K562 (cell line): ENCODE results near the gene RXRA. TPM values are rescaled to one million over a fixed set of nuclear protein-coding genes. Genes with fewer than 3 reads are reported as not detected.

Experiments used
- ATAC-seq: fragments of 200-7000 bp; cut with Tn5 transposase; 3 replicates; pipeline ENCODE4 v1.9.1; 2020; ENCODE audit warnings: moderate library complexity
- BruUV-seq: library from RNA; stranded (reverse); fragments of 400-500 nt; replicated peaks from 2 replicates; lab custom pipeline; 2021; lab: Mats Ljungman, UMichigan
- CTCF ChIA-PET: fragments of 300-600 bp; formaldehyde crosslinking; extraction: SDS; loops from one replicate; lab custom pipeline; 2021; ENCODE audit warnings: low intra/inter-chr PET ratio; lab: Yijun Ruan, JAX
- POLR2A ChIA-PET: fragments of 300-600, 350-650 bp; sonication (Branson Sonifier 250); formaldehyde crosslinking; extraction: SDS; loops from one replicate; lab custom pipeline; 2021; ENCODE audit warnings: antibody characterized with exemption, inconsistent platforms; lab: Yijun Ruan, JAX
- DNase-seq, 4 experiments: peaks; one replicate each; pipeline versions ENCODE4 v3.0.0 to v3.0.0-alpha.2; 2011 to 2018; ENCODE audit warnings: low spot score in 3 of 4, mixed read lengths in 3 of 4; ENCODE audit errors: extremely low read depth in 1 of 4
- FAIRE-seq: peaks from 2 replicates; lab custom pipeline; 2011; peaks lifted over from hg19 to GRCh38; lab: Jason Lieb, UNC
- H2AFZ ChIP-seq: 2 replicates; pipeline ENCODE4 v1.6.0; 2011; ENCODE audit warnings: low read depth, low read length, control low read depth, inconsistent platforms
- H3K27ac ChIP-seq: fragments of 200-600 bp; 3 replicates; pipeline ENCODE4 v1.8.0; 2011; ENCODE audit warnings: low read depth, mild to moderate bottlenecking, control low read depth, inconsistent platforms, low read length, moderate library complexity, mixed read lengths; ENCODE audit errors: extremely low read depth
- H3K27me3 ChIP-seq, 2 experiments: fragments of 300-600 bp in 1 of 2; 2 replicates in 1 of 2; 3 replicates in 1 of 2; pipeline versions ENCODE4 v1.6.0 to v1.8.0; 2011; ENCODE audit warnings: inconsistent platforms in 2 of 2, low read length in 2 of 2, mild to moderate bottlenecking in 1 of 2, mixed read lengths in 1 of 2, moderate library complexity in 1 of 2; ENCODE audit not compliant: control insufficient read depth in 2 of 2, insufficient read depth in 2 of 2
- H3K36me3 ChIP-seq: fragments of 300-600 bp; 3 replicates; pipeline ENCODE4 v1.8.0; 2011; ENCODE audit warnings: mild to moderate bottlenecking, low read length, inconsistent platforms; ENCODE audit not compliant: control insufficient read depth, insufficient read depth
- H3K4me1 ChIP-seq, 2 experiments: fragments of 200-600 bp in 1 of 2; replicated peaks in 1 of 2; 2 replicates in 1 of 2; 3 replicates in 1 of 2; pipeline versions ENCODE4 v1.5.1 to v1.8.0; 2011; ENCODE audit warnings: inconsistent platforms in 2 of 2, low read length in 2 of 2, mild to moderate bottlenecking in 1 of 2, mixed read lengths in 1 of 2, moderate library complexity in 1 of 2; ENCODE audit not compliant: control insufficient read depth in 2 of 2, insufficient read depth in 2 of 2
- H3K4me2 ChIP-seq: 2 replicates; pipeline ENCODE4 v1.6.1; 2011; ENCODE audit warnings: low read length, control low read depth, inconsistent platforms, mixed read lengths; ENCODE audit not compliant: insufficient read depth
- H3K4me3 ChIP-seq: fragments of 200-600 bp; sonication (generic), shearing (Covaris generic); 2 replicates; pipeline ENCODE4 v1.5.1; 2016; ENCODE audit warnings: control low read depth, inconsistent platforms
- H3K79me2 ChIP-seq: fragments of 200-600 bp; 3 replicates; pipeline ENCODE4 v1.8.0; 2011; ENCODE audit warnings: low read length, inconsistent platforms; ENCODE audit not compliant: control insufficient read depth, insufficient read depth
- H3K9ac ChIP-seq, 2 experiments: 2 replicates each; pipeline versions ENCODE4 v1.6.0 to v1.6.1; 2011; ENCODE audit warnings: low read depth in 2 of 2, low read length in 2 of 2, control low read depth in 1 of 2, inconsistent platforms in 1 of 2, mild to moderate bottlenecking in 1 of 2, mixed read lengths in 1 of 2; ENCODE audit not compliant: insufficient read depth in 1 of 2
- H3K9me1 ChIP-seq: one replicate; pipeline ENCODE4 v1.6.0; 2011; ENCODE audit warnings: inconsistent platforms, mild to moderate bottlenecking, low read length, moderate library complexity; ENCODE audit not compliant: control insufficient read depth, insufficient read depth
- H3K9me3 ChIP-seq: replicated peaks from 2 replicates; pipeline ENCODE4 v1.5.1; 2011; ENCODE audit warnings: low read depth, low read length, inconsistent platforms; ENCODE audit not compliant: control insufficient read depth, insufficient read depth
- H4K20me1 ChIP-seq: replicated peaks from 2 replicates; pipeline ENCODE4 v1.6.1; 2011; ENCODE audit warnings: low read length, inconsistent platforms, mixed read lengths; ENCODE audit not compliant: control insufficient read depth, insufficient read depth
- ELF4 ChIP-seq: fragments of 450-650 bp; formaldehyde crosslinking; IDR thresholded peaks from 2 replicates; pipeline ENCODE4 v1.4.0; 2022; ENCODE audit warnings: missing genetic modification characterization
- HNRNPL ChIP-seq: fragments of 200-400 bp; formaldehyde crosslinking; IDR thresholded peaks from 2 replicates; pipeline ENCODE4 v1.6.1; 2017; ENCODE audit warnings: low read depth, mild to moderate bottlenecking, low read length
- RBFOX2 ChIP-seq: fragments of 200-400 bp; formaldehyde crosslinking; IDR thresholded peaks from 2 replicates; pipeline ENCODE4 v1.6.1; 2017; ENCODE audit warnings: low read depth, mild to moderate bottlenecking, low read length, moderate library complexity
- ZFP36 ChIP-seq: fragments of 150-350 bp; IDR thresholded peaks from 2 replicates; pipeline ENCODE4 v1.6.1; 2018; ENCODE audit warnings: low read length, low read depth; ENCODE audit not compliant: partially characterized antibody
- ZNF121 ChIP-seq: sonication (generic); formaldehyde crosslinking; conservative IDR thresholded peaks from 2 replicates; pipeline ENCODE4 v1.8.0; 2022; ENCODE audit warnings: missing genetic modification reagents
- WGBS: fragments of 100-300 bp; shearing (Covaris generic); methylation state at CpG from one replicate; pipeline ENCODE4 v1.1.6; 2016; ENCODE audit warnings: low coverage, mixed read lengths; ENCODE audit not compliant: insufficient coverage; ENCODE audit errors: missing lambda C conversion rate; 5-methylcytosine and 5-hydroxymethylcytosine counted together
- in situ Hi-C: fragments of 300-500 bp; cut with MboI; formaldehyde crosslinking; loops from 4 replicates; pipeline ENCODE4 v1.15.0; 2018; ENCODE audit warnings: inconsistent platforms, mixed read lengths
- intact Hi-C: fragments of 100-400 bp; cut with micrococcal nuclease; formaldehyde crosslinking; loops from 2 replicates; pipeline ENCODE4 v1.14.2; 2022
- polyA plus RNA-seq, 8 experiments: library from polyadenylated mRNA; depleted of rRNA in 4 of 8; stranded (reverse) in 5 of 8; unstranded in 3 of 8; fragments of >200 nt; fragmentation: Nextera tagmentation in 2 of 8; fragmentation: Illumina TruSeq in 1 of 8; extraction: Ambion mirVana in 2 of 8; extraction: Trizol in 1 of 8; gene quantifications; 2 replicates each; pipeline versions ENCODE4 v1.2.1 to v1.2.3, GENCODE V29; 2011 to 2014; ENCODE audit warnings: inconsistent platforms in 1 of 8, missing spikeins in 1 of 8
- total RNA-seq, 7 experiments: library from RNA; depleted of rRNA in 6 of 7; stranded (reverse); fragments of >200 nt in 6 of 7; fragmentation: Illumina TruSeq in 2 of 7; extraction: Trizol in 2 of 7; gene quantifications; 2 replicates each; pipeline versions ENCODE4 v1.2.1 to v1.2.3, GENCODE V29; 2011 to 2021; ENCODE audit warnings: low replicate concordance in 1 of 7

Gene RXRA
- total and polyA plus RNA-seq, 9 of the 15 experiments (the other 6 are each of a cell fraction or from before 2014, with no cell fraction given): 0.35 to 23.6 (median 4.6) TPM

GRCh38 chr9:134360180-134360759, 34.0 kb downstream of the RXRA start:
- FAIRE-seq: no peak
- no peaks in the 10 kb centered on the region for H3K36me3 ChIP-seq
- H3K9me3 ChIP-seq: no peaks in the 10 kb centered on the region
- H3K27me3 ChIP-seq: no peaks in the 10 kb centered on the region
- DNase-seq: no peak
- no peak overlapping the region for H2AFZ ChIP-seq
- peaks cover 6% of the 10 kb centered on the region for H3K9me1 ChIP-seq
- H4K20me1 ChIP-seq: peaks cover 83% of the 10 kb centered on the region
- H3K79me2 ChIP-seq: peaks cover 20% of the 10 kb centered on the region; the same call in 2 of the 3 replicates
- no peak for TF ChIP-seq ZNF121 (CRISPR knock-in tag)
- TF ChIP-seq ZFP36: no peak
- peak; percentile 74 for TF ChIP-seq HNRNPL
- 0 out of 2 replicates have a peak, but pooled peaks have one; percentile 14 for TF ChIP-seq RBFOX2
- TF ChIP-seq, all 486 proteins: peak for 2
- CTCF ChIA-PET: no interaction called here
- intact Hi-C loops (no loop called here), in situ Hi-C loops (no loop called here)
- H3K4me2 ChIP-seq: no peak overlapping the region
- ATAC-seq: no peak
- H3K27ac ChIP-seq: no peak overlapping the region
- no TSS peak for BruUV-seq
- POLR2A ChIA-PET: interaction anchor here (0.8 kb wide), 1 partner anchor 18 kb away, joined by 3 read pairs; no protein-coding TSS in a partner anchor
- no peak overlapping the region for H3K9ac ChIP-seq
- no peak overlapping the region for H3K4me3 ChIP-seq
- peaks cover 19 to 98% of the 10 kb centered on the region in 2 experiments for H3K4me1 ChIP-seq
- 86% methylated on average over 12 of the region's 30 CpGs for WGBS

- DNase-seq (no peak), FAIRE-seq (no peak), ATAC-seq (no peak)
- Histone ChIP-seq H3K4me2 (no peak overlapping the region), H3K4me1 (peaks cover 18 to 98% of the 10 kb centered on the region in 2 experiments), H3K36me3 (no peaks in the 10 kb centered on the region), H2AFZ (no peak overlapping the region), H3K27me3 (no peaks in the 10 kb centered on the region), H3K9me1 (peaks cover 6% of the 10 kb centered on the region), H3K27ac (no peak overlapping the region), H3K9me3 (no peaks in the 10 kb centered on the region), H4K20me1 (peaks cover 85% of the 10 kb centered on the region), H3K9ac (no peak overlapping the region), H3K79me2 (peaks cover 16% of the 10 kb centered on the region; the same call in 2 of the 3 replicates), H3K4me3 (no peak overlapping the region)
- intact Hi-C loops (no loop called here), in situ Hi-C loops (no loop called here)
- ChIA-PET POLR2A (interaction anchor here (0.8 kb wide), 1 partner anchor 19 kb away, joined by 3 read pairs; no protein-coding TSS in a partner anchor), CTCF (no interaction called here)
- TF ChIP-seq ELF4 (CRISPR knock-in tag): no peak
- no TSS peak for BruUV-seq
- WGBS: 85% methylated on average over 14 of the region's 14 CpGs
Measured at GRCh38 chr9:134360897-134361296, 34.6 kb downstream of the RXRA start.
